ENCODE measurements around the gene APOB. TPM values are rescaled to one million over a fixed set of nuclear protein-coding genes. Genes with fewer than 3 reads are reported as not detected.

The APOB gene
- total and polyA plus RNA-seq, 3 experiments from 2014 or later = not detected

GRCh38 chr2:21003572-21004180 is 40.2 kb downstream of the APOB start:
- CTCF ChIA-PET = no interaction called here
- Histone ChIP-seq H3K4me1 (ENCODE audit: insufficient read depth, low read length) (no peaks in the 10 kb centered on the region), H3K27me3 (ENCODE audit: insufficient read depth, low read length, poor library complexity, severe bottlenecking) (no peaks in the 10 kb centered on the region), H3K36me3 (ENCODE audit: insufficient read depth, low read length) (no peaks in the 10 kb centered on the region), H3K9me3 (ENCODE audit: low read length) (no peaks in the 10 kb centered on the region), H3K4me3 (ENCODE audit: low read length) (no peak overlapping the region), H3K27ac (ENCODE audit: low read depth, low read length) (no peak overlapping the region)
- no peak for DNase-seq
- POLR2A ChIA-PET = no interaction called here
- peaks cover 2 to 11% of the 10 kb centered on the region in 2 donors for H3K27me3 Mint-ChIP-seq
- H3K27ac Mint-ChIP-seq = no peak overlapping the region
- H3K9me3 Mint-ChIP-seq = no peaks in the 10 kb centered on the region
- no peaks in the 10 kb centered on the region for H3K4me1 Mint-ChIP-seq
- H3K4me3 Mint-ChIP-seq = no peak overlapping the region
- no peaks in the 10 kb centered on the region for H3K36me3 Mint-ChIP-seq

DNA sequence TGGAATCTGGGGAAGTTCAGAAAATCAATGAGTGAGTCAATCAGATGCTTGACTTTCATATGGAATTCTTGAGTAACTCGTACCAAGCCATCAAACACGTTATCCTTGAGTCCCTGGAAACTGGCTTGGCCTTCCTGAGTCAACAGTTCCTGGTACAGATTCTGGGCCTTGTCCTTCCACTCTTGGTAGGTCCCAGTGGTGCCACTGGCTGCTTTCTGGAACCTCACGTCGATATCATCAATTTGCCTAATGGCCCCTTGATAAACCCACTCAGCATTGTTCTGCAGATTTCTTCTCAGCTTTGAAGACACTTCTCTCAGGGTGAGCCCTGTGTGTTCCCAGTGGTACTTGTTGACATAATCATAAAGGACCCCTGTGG is 41.1 kb downstream of the APOB start:
- Histone ChIP-seq H3K9me3 (ENCODE audit: low read length) (no peaks in the 10 kb centered on the region), H3K4me3 (ENCODE audit: low read length) (no peak overlapping the region), H3K36me3 (ENCODE audit: insufficient read depth, low read length) (no peaks in the 10 kb centered on the region), H3K27ac (ENCODE audit: low read depth, low read length) (no peak overlapping the region), H3K27me3 (ENCODE audit: insufficient read depth, low read length, poor library complexity, severe bottlenecking) (no peaks in the 10 kb centered on the region), H3K4me1 (ENCODE audit: insufficient read depth, low read length) (no peaks in the 10 kb centered on the region)
- DNase-seq = no peak
- Mint-ChIP-seq H3K4me1 (no peaks in the 10 kb centered on the region), H3K4me3 (no peak overlapping the region), H3K9me3 (no peaks in the 10 kb centered on the region), H3K27me3 (peaks cover 2 to 11% of the 10 kb centered on the region in 2 donors), H3K36me3 (no peaks in the 10 kb centered on the region), H3K27ac (no peak overlapping the region)
- CTCF ChIA-PET = no interaction called here
- POLR2A ChIA-PET = no interaction called here

DNA sequence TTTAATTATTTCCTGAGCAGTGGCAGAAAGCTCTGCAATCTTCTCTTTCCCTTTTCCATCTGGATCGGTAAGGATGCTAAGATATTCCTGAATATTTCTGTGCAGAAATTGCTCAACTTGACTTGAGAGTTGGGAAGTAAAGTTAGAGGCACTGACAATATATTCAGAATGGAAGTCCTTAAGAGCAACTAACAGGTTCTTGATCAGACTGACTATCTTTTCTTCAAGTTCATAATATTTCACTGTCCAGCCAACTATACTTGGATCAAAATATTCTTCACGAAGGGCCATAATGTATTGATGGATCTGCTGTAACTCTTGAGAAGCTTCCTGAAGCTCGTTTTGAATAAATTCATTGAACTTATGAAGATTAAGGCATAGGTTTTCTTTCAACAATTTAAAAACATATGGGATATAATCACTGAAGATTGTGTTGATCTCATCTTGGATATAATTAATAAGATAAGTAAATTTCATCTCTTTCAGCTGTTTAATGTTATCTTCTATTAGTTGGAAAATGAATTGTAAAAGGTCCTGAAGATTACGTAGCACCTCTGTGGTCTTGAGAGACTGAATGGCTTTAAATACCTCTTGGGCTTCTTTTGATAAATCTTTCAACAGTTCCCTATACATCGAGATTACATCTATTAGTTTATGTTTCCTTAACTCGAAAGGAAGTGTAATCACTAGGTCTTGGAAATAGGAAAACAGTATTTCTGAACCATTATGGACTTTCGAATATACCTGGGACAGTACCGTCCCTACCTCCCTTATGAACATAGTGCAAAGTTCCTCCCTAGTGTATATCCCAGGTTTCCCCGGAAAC is 41.7 kb downstream of the APOB start:
- no peaks in the 10 kb centered on the region for H3K27me3 ChIP-seq (ENCODE audit: insufficient read depth, low read length, poor library complexity, severe bottlenecking)
- Mint-ChIP-seq H3K4me1 (no peaks in the 10 kb centered on the region), H3K27me3 (peaks cover 2 to 11% of the 10 kb centered on the region in 2 donors), H3K4me3 (no peak overlapping the region), H3K9me3 (no peaks in the 10 kb centered on the region), H3K36me3 (no peaks in the 10 kb centered on the region), H3K27ac (no peak overlapping the region)
- no peak for DNase-seq
- H3K4me1 ChIP-seq (ENCODE audit: insufficient read depth, low read length) = no peaks in the 10 kb centered on the region
- H3K27ac ChIP-seq (ENCODE audit: low read depth, low read length) = no peak overlapping the region
- no peaks in the 10 kb centered on the region for H3K36me3 ChIP-seq (ENCODE audit: insufficient read depth, low read length)
- H3K9me3 ChIP-seq (ENCODE audit: low read length) = no peaks in the 10 kb centered on the region
- no peak overlapping the region for H3K4me3 ChIP-seq (ENCODE audit: low read length)
- ChIA-PET POLR2A (no interaction called here), CTCF (no interaction called here)

- Histone ChIP-seq H3K4me1 (ENCODE audit: insufficient read depth, low read length) (no peaks in the 10 kb centered on the region), H3K27me3 (ENCODE audit: insufficient read depth, low read length, poor library complexity, severe bottlenecking) (no peaks in the 10 kb centered on the region), H3K27ac (ENCODE audit: low read depth, low read length) (no peak overlapping the region), H3K36me3 (ENCODE audit: insufficient read depth, low read length) (no peaks in the 10 kb centered on the region), H3K4me3 (ENCODE audit: low read length) (no peak overlapping the region), H3K9me3 (ENCODE audit: low read length) (no peaks in the 10 kb centered on the region)
- Mint-ChIP-seq H3K9me3 (no peaks in the 10 kb centered on the region), H3K27me3 (peaks cover 0 to 6% of the 10 kb centered on the region in 2 donors), H3K27ac (no peak overlapping the region), H3K4me1 (no peaks in the 10 kb centered on the region), H3K4me3 (no peak overlapping the region), H3K36me3 (no peaks in the 10 kb centered on the region)
- ChIA-PET POLR2A (no interaction called here), CTCF (no interaction called here)
- DNase-seq = no peak
These were observed 42.5 kb downstream of the APOB start for GRCh38 chr2:21001225-21001946.

GRCh38 chr2:20999906-21000645 is 43.8 kb downstream of the APOB start:
- no peak overlapping the region for H3K27ac Mint-ChIP-seq
- H3K9me3 Mint-ChIP-seq = no peaks in the 10 kb centered on the region
- CTCF ChIA-PET = no interaction called here
- DNase-seq = no peak
- no peaks in the 10 kb centered on the region for H3K27me3 ChIP-seq (ENCODE audit: insufficient read depth, low read length, poor library complexity, severe bottlenecking)
- H3K4me1 Mint-ChIP-seq = no peaks in the 10 kb centered on the region
- H3K36me3 Mint-ChIP-seq = no peaks in the 10 kb centered on the region
- H3K27me3 Mint-ChIP-seq = peaks cover 0 to 3% of the 10 kb centered on the region in 2 donors
- no peaks in the 10 kb centered on the region for H3K9me3 ChIP-seq (ENCODE audit: low read length)
- POLR2A ChIA-PET = no interaction called here
- no peak overlapping the region for H3K4me3 ChIP-seq (ENCODE audit: low read length)
- H3K4me3 Mint-ChIP-seq = no peak overlapping the region
- H3K4me1 ChIP-seq (ENCODE audit: insufficient read depth, low read length) = no peaks in the 10 kb centered on the region
- no peak overlapping the region for H3K27ac ChIP-seq (ENCODE audit: low read depth, low read length)
- H3K36me3 ChIP-seq (ENCODE audit: insufficient read depth, low read length) = no peaks in the 10 kb centered on the region

GRCh38 chr2:20998972-20999905 is 44.6 kb downstream of the APOB start:
- no peak overlapping the region for H3K27ac Mint-ChIP-seq

GRCh38 chr2:20997953-20998722 is 45.7 kb downstream of the APOB start:
- H3K27ac ChIP-seq (ENCODE audit: low read depth, low read length) = no peak overlapping the region
- peaks cover 0 to 3% of the 10 kb centered on the region in 2 donors for H3K27me3 Mint-ChIP-seq
- CTCF ChIA-PET = no interaction called here
- H3K27ac Mint-ChIP-seq = no peak overlapping the region
- no peaks in the 10 kb centered on the region for H3K36me3 Mint-ChIP-seq
- H3K27me3 ChIP-seq (ENCODE audit: insufficient read depth, low read length, poor library complexity, severe bottlenecking) = no peaks in the 10 kb centered on the region
- no peaks in the 10 kb centered on the region for H3K9me3 ChIP-seq (ENCODE audit: low read length)
- POLR2A ChIA-PET = no interaction called here
- DNase-seq = no peak
- H3K4me3 Mint-ChIP-seq = no peak overlapping the region
- no peak overlapping the region for H3K4me3 ChIP-seq (ENCODE audit: low read length)
- H3K4me1 ChIP-seq (ENCODE audit: insufficient read depth, low read length) = no peaks in the 10 kb centered on the region
- H3K4me1 Mint-ChIP-seq = no peaks in the 10 kb centered on the region
- no peaks in the 10 kb centered on the region for H3K36me3 ChIP-seq (ENCODE audit: insufficient read depth, low read length)
- no peaks in the 10 kb centered on the region for H3K9me3 Mint-ChIP-seq

More at GRCh38 chr2:20998972-20999905, 44.6 kb downstream of the APOB start:
- CTCF ChIA-PET = no interaction called here
- no peak overlapping the region for H3K4me3 Mint-ChIP-seq
- H3K27ac ChIP-seq (ENCODE audit: low read depth, low read length) = no peak overlapping the region
- no peaks in the 10 kb centered on the region for H3K4me1 Mint-ChIP-seq
- no peaks in the 10 kb centered on the region for H3K9me3 Mint-ChIP-seq
- no peaks in the 10 kb centered on the region for H3K4me1 ChIP-seq (ENCODE audit: insufficient read depth, low read length)
- H3K36me3 Mint-ChIP-seq = no peaks in the 10 kb centered on the region
- no peaks in the 10 kb centered on the region for H3K36me3 ChIP-seq (ENCODE audit: insufficient read depth, low read length)
- no peak overlapping the region for H3K4me3 ChIP-seq (ENCODE audit: low read length)
- POLR2A ChIA-PET = no interaction called here
- no peaks in the 10 kb centered on the region for H3K9me3 ChIP-seq (ENCODE audit: low read length)
- DNase-seq = no peak
- peaks cover 0 to 3% of the 10 kb centered on the region in 2 donors for H3K27me3 Mint-ChIP-seq
- H3K27me3 ChIP-seq (ENCODE audit: insufficient read depth, low read length, poor library complexity, severe bottlenecking) = no peaks in the 10 kb centered on the region

Data from CD8-positive, alpha-beta memory T cell (primary cell).